Measurements from ENCODE around the gene GRM4.

DNA sequence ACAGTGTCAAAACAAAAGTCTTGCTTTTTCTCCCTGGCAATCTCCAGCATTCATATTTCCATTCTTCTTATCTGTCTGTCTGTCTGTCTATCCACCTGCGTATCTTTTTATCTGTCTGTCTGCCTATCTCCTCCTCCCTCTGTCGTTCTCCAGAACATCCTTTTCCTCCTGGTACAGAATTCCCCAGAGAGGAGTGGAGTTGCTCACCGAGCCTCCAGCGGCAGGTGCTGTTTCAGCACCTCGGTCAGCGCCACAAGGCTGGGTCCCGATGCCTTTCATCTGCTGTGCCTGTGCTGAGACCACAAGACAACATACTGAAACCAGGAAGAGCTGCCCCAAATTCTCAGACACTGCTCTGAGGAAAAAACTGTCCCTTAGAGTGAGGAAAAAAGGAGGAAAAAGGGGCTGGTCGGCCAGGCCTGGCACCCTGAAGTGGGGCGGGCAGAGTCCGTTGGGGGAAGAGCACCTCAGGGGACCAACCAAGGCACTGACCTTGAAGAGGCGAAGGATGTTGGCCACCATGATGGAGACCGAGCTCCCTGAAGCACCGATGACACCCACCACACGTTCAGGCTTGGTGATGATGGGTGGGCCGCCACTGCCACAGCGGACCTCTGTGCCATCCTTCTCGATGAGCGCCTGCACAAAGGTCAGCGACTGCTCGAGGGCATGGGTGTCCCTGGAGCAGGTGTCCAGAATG lies 13.3 kb downstream of the GRM4 start:
- TF ChIP-seq EZH2 (IDR thresholded peaks at IDR 0.05; ENCODE audit: borderline replicate concordance, control insufficient read depth, low read depth, low read length), result no peak
- no peak for TF ChIP-seq RELA (IDR thresholded peaks at IDR 0.05; ENCODE audit: borderline replicate concordance, partially characterized antibody)
- no peak for TF ChIP-seq POLR2AphosphoS5 (IDR thresholded peaks at IDR 0.05; ENCODE audit: low read length)
- no peak for TF ChIP-seq POLR2A (IDR thresholded peaks at IDR 0.05; ENCODE audit: low read depth, low read length)
- TF ChIP-seq RAD21 (IDR thresholded peaks at IDR 0.05; ENCODE audit: insufficient read depth, low read depth, low read length), result no peak
- TF ChIP-seq, protein P1, sequence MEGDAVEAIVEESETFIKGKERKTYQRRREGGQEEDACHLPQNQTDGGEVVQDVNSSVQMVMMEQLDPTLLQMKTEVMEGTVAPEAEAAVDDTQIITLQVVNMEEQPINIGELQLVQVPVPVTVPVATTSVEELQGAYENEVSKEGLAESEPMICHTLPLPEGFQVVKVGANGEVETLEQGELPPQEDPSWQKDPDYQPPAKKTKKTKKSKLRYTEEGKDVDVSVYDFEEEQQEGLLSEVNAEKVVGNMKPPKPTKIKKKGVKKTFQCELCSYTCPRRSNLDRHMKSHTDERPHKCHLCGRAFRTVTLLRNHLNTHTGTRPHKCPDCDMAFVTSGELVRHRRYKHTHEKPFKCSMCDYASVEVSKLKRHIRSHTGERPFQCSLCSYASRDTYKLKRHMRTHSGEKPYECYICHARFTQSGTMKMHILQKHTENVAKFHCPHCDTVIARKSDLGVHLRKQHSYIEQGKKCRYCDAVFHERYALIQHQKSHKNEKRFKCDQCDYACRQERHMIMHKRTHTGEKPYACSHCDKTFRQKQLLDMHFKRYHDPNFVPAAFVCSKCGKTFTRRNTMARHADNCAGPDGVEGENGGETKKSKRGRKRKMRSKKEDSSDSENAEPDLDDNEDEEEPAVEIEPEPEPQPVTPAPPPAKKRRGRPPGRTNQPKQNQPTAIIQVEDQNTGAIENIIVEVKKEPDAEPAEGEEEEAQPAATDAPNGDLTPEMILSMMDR (IDR thresholded peaks at IDR 0.05 in 2 of 3, conservative IDR thresholded peaks at IDR 0.05 in 1 of 3; ENCODE audit: control insufficient read depth in 2 of 3, extremely low read depth in 1 of 3, insufficient read depth in 1 of 3, low read depth in 3 of 3, low read length in 3 of 3), result no peak
- TF ChIP-seq SMC3 (IDR thresholded peaks at IDR 0.05; ENCODE audit: borderline replicate concordance, low read length), result no peak
- TF ChIP-seq, protein P2, sequence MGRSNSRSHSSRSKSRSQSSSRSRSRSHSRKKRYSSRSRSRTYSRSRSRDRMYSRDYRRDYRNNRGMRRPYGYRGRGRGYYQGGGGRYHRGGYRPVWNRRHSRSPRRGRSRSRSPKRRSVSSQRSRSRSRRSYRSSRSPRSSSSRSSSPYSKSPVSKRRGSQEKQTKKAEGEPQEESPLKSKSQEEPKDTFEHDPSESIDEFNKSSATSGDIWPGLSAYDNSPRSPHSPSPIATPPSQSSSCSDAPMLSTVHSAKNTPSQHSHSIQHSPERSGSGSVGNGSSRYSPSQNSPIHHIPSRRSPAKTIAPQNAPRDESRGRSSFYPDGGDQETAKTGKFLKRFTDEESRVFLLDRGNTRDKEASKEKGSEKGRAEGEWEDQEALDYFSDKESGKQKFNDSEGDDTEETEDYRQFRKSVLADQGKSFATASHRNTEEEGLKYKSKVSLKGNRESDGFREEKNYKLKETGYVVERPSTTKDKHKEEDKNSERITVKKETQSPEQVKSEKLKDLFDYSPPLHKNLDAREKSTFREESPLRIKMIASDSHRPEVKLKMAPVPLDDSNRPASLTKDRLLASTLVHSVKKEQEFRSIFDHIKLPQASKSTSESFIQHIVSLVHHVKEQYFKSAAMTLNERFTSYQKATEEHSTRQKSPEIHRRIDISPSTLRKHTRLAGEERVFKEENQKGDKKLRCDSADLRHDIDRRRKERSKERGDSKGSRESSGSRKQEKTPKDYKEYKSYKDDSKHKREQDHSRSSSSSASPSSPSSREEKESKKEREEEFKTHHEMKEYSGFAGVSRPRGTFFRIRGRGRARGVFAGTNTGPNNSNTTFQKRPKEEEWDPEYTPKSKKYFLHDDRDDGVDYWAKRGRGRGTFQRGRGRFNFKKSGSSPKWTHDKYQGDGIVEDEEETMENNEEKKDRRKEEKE (IDR thresholded peaks at IDR 0.05), result no peak
- no peak for TF ChIP-seq TAF1 (IDR thresholded peaks at IDR 0.05; ENCODE audit: borderline replicate concordance, low read depth, low read length)
- no peak for TF ChIP-seq ESRRA (IDR thresholded peaks at IDR 0.05; ENCODE audit: low read length)
- TF ChIP-seq IRF4 (IDR thresholded peaks at IDR 0.05; ENCODE audit: low read depth, low read length), result no peak

Data from GM12878 (cell line).